Activated CD4-positive, alpha-beta T cell treated with anti-CD3 and anti-CD28 coated beads for 48 hours (primary cell): ENCODE data around the gene RLN2.
"Not testable (repeated sequence)": the region's sequence is repeated elsewhere in the genome, so short reads cannot be mapped to it uniquely, and the experiment has no call there.

Experiments used
- DNase-seq: peaks from one replicate; pipeline ENCODE4 v3.0.0-alpha.2; 2020

RLN2 gene

DNA sequence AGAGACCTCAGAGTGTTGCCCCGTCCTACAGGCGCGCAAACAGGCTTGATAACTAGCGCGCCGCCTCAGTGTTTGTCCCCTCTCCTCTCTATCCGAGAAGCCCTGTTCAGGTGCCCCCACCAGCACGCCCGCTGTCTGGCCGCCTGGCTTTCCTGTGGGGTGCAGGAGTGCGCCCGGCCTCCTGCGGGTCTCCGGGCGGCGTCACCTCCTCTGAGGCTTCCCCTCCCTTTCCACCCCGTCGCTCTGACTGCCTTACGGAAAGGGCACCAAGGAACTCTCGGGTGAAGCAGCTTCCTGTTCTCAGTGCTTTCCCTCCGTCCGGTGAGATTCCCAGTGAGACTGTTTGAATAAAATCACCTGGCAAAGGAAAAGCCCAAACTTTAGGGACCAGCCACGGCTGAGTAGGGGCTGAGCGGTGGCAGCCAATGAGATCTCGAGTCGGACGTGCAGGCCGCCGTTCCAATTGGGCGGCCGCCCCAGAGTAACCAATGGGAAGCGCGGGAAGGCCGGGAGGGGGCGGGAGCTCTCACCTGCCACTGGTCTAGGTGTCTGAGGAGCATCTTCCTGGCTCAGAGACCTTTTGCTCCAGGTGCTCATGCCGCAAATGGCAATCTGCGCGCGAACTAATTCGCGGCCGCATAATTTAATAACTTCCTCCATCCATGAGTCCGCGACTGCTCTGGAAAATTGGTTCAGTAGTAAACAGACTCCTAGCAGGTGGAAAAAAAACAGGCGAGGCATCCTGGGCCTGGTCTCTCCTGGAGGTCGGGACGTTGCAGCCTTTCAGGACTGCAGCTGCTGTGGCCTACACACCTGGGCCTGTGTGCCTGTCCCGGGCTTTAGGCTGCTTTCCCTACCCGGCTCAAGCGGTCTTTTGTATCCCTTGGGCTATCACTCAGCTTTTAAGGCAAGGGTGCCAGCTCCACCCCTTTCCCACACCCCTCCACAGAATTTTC is at the start of gene RLN2:
TSS of gene RLN2 (minus strand) at position 877 of the 956 bp plus-strand sequence. CDS start at position 741, 136 bp downstream.
- DNase-seq: not testable (repeated sequence)

DNA sequence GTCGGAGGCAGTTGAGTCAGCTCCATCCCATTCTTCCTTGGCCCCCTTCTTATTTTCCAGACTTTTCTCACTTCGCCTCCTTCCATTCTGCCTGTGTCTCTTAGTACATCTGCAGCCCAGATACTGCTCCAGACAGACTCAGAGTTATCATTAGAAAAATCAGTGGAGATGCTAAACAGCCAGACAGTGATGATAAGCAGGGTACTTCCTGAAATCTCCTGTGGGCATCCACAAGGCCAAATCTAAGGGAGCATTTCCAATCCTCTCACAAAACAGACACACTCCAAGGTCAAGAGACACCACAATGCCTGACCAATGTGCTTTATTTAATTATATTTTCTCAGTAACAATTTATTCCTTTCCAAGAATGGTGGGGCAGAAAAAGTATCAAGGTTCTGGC is 49.7 kb upstream of the RLN2 start:
- no peak for DNase-seq

DNA sequence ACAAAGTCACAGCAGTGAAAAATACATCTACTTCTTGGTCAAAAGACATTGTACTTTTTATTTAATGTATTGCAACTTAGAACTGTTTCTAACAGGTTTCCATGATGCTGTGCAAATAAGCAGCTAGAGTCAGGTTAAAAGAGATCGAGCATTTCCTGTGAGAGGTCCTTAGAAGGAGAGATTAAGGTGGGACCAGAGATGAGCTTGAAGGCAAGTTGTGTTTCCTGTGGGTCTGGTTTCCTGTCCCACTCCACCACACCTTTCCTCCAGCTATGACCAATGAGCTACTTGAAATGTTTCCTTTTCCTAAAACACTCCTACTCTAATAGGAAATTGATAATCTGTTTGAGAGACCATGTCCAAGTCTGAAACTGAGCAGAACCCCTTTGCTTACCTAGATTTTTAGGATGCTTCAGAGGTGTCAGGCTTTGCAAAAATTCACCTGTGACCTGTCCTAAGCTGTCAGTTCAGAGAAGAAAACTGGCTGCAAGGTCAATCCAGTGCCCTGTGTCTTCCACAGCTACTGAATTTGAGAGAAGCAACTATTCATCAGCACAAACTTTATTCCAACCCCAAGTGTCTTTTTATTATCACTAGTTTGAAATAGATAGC is 48.2 kb upstream of the RLN2 start:
- DNase-seq: no peak

DNA sequence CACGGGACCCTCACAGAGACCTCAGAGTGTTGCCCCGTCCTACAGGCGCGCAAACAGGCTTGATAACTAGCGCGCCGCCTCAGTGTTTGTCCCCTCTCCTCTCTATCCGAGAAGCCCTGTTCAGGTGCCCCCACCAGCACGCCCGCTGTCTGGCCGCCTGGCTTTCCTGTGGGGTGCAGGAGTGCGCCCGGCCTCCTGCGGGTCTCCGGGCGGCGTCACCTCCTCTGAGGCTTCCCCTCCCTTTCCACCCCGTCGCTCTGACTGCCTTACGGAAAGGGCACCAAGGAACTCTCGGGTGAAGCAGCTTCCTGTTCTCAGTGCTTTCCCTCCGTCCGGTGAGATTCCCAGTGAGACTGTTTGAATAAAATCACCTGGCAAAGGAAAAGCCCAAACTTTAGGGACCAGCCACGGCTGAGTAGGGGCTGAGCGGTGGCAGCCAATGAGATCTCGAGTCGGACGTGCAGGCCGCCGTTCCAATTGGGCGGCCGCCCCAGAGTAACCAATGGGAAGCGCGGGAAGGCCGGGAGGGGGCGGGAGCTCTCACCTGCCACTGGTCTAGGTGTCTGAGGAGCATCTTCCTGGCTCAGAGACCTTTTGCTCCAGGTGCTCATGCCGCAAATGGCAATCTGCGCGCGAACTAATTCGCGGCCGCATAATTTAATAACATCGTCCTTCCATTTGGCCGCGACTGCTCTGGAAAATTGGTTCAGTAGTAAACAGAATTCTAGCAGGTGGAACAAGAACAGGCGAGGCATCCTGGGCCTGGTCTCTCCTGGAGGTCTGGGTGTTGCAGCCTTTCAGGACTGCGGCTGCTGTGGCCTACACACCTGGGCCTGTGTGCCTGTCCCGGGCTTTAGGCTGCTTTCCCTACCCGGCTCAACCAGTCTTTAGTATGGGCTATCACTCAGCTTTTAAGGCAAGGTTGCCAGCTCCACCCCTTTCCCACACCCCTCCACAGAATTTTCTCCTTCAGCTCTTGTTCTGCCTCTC is 34.8 kb upstream of the RLN2 start, which contains the start of gene RLN1:
TSS of gene RLN1 (minus strand) at position 885 of the 990 bp plus-strand sequence. CDS start at position 755, 130 bp downstream.
- peak; percentile 11 for DNase-seq

DNA sequence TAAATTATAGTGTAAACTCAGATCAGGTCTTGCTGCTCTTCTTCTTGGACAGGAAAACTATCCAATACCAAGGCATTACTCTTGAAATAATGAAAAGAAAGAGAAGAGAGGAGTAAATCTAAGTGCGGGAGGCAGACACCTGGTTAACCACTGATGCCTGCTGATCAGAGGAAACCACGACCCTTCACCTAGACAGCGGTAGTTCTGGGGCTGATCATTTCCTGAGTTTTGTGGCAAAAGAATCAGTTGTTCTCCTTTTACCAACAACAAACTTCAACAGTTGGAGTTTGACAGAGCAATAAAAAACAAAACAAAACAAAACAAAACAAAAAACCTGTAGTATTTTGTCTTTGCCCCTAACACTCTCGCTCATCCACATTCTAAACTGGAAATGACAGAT is 32.2 kb upstream of the RLN2 start:
- DNase-seq: no peak

GRCh38 chr9:5331276-5331675 is 26.8 kb upstream of the RLN2 start:
- DNase-seq: not testable (repeated sequence)

DNA sequence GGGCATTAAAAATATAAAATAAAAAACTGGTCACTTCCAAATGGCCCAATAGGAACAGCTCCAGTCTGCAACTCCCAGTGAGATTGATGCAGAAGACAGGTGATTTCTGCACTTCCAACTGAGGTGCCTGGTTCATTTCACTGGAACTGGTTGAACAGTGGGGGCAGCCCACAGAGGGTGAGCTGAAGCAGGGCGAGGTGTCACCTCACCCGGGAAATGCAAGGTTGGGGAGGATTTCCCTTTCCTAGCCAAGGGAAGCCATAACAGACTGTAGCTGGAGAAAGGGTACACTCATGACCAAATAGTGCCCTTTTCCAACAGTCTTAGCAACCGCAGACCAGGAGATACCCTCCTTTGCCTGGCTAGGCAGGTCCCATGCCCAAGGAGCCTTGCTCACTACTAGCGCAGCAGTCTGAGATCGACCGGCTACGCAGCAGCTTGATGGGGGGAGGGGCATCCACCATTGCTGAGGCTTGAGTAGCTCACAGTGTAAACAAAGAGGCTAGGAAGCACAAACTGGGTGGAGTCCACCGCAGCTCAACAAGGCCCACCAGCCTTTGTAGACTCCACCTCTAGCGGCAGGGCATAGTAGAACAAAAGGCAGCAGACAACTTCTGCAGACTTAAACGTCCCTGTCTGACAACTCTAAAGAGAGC is 22.5 kb upstream of the RLN2 start:
- peak; percentile 15 for DNase-seq

- DNase-seq: no peak
Measured at GRCh38 chr9:5326187-5326586, 21.7 kb upstream of the RLN2 start.

DNA sequence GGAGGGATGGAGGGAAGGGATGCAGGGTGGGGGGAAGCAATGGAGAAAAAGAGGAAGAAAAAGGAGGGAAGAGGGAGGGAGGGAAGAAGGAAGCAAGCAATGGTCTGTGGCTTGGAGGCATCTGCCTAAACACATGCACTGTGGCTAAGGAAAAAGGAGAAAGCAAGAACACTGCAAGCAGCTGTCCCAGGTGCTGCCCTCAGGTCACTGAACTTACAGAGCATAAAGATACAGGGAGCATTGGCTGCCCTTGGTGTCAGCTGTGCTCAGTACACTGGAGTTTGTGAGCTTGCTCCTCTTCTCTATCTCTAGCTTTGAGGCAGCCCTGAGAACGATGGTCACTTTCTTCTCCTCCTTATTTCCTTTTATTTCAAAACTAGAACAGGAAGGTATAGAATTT is 17.1 kb upstream of the RLN2 start:
- DNase-seq: not testable (repeated sequence)

- no peak for DNase-seq
Measured at GRCh38 chr9:5321058-5321457, 16.5 kb upstream of the RLN2 start.

- not testable (repeated sequence) for DNase-seq
Measured at GRCh38 chr9:5316406-5316805, 11.9 kb upstream of the RLN2 start.

GRCh38 chr9:5315187-5315923 is 10.8 kb upstream of the RLN2 start:
- DNase-seq: no peak

GRCh38 chr9:5310851-5311250 is 6.3 kb upstream of the RLN2 start:
- DNase-seq: no peak

DNA sequence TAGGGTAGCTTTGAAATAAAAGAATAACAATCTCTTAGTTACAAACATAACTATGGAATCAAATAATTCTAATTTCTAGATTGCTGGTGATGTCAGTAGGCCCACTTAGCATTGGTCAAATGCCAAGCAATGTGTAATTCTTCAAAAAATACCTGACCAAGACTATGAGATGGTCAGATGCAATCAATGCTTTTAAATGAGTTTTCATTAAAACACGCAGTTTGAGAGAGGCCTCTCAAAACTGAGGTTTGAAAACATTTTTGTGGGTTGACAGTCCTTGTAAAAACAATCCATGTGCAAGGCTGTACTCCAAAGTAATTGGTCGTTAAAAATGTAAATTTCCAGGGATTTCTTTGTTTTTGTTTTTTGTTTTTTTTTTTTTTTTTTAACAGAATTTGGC is 1.2 kb upstream of the RLN2 start:
- DNase-seq: no peak

GRCh38 chr9:5301544-5301943 is 3.0 kb downstream of the RLN2 start:
- no peak for DNase-seq

DNA sequence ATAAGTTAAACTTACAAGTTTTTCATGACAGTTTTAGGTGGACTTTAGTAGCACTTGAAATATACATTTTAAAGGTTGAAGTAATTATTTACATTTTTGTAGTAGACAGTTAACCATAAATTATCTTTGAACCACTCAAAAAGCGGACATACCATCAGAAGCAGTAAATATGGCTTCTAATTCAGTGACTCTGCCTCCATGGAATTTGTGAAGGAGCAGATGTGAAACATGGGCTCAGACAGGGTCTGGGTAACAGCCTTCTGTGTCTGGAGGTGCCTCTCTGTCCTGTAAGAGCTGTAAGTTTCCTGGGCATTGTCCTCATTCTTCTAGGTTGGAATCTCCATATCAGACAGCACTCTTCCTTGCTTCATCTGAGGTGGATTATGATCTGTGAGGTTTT is 12.4 kb downstream of the RLN2 start:
- DNase-seq: no peak

DNA sequence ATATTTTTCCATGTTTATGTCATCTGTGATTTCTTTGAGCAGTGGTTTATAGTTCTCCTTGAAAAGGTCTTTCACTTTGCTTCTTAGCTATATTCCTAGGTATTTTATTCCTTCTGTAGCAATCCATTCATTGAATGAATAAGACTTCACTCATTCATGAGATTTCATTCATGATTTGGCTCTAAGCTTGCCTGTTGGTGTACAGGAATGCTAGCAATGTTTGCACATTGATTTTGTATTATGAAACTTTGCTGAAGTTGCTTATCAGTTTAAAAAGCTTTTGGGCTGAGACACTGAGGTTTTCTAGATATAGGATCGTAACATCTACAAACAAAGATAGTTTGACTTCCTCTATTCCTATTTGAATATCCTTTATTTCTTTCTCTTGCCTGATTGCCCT is 15.9 kb downstream of the RLN2 start:
- no peak for DNase-seq

- DNase-seq: no peak
Measured at GRCh38 chr9:5286262-5286661, 18.3 kb downstream of the RLN2 start.

- DNase-seq: no peak
Measured at GRCh38 chr9:5278486-5278885, 26.0 kb downstream of the RLN2 start.

DNA sequence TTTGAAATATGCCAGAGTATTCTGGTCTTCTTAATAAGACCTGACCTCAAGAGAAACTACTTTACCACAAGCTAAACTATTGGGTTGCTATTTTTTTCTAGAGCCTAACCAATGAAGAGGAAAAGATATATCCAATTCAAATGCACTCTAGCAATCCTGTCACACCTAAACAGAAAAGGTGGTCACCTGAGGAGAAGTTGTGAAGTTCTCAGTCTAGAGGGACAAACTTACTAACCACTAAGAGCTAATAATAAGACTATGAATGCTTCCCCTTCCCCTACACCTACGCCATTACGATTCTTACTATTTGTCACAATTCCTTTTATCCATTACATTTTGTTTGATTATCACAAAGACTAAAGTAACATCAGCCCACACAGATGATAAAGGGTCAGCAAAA is 29.7 kb downstream of the RLN2 start:
- no peak for DNase-seq

DNA sequence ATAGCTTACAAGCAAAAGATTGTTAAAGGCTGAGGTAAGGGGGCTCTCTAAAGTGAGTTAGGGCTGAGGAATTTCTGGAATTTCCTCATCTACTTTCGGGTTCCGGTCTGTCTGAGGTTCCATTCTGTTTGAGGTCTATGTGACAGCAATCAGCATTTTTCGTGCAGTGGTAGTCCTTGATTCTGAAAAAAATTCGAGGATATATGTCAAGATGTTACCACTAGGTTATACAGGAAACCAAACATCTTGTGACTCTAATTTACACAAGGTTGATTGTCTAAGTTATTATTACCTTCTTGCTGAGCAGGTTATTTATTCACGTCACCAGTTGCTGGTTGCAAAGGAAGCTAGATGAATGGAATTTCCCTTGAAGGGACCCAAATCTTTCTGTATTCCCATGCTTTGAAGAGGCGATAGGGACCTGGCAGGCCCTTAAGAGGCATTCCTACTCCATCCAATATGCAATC is 35.2 kb downstream of the RLN2 start:
- DNase-seq: no peak
